Fibroblast of the aortic adventitia (primary cell): ENCODE measurements around the gene TSPAN6. TPM values are rescaled to one million over a fixed set of nuclear protein-coding genes. Genes with fewer than 3 reads are reported as not detected.

Source experiments
- DNase-seq: peaks from one replicate; pipeline ENCODE4 v3.0.0-alpha.2; 2010; ENCODE audit warnings: low read depth
- H3K4me3 ChIP-seq: 2 replicates; pipeline ENCODE4 v1.5.1; 2011; ENCODE audit warnings: low read depth, mild to moderate bottlenecking, control low read depth, low read length, moderate library complexity
- CTCF ChIP-seq: IDR thresholded peaks from 2 replicates; pipeline ENCODE4 v1.5.1; 2011; ENCODE audit warnings: mild to moderate bottlenecking, low read length, control low read depth, inconsistent platforms; ENCODE audit not compliant: insufficient read depth
- total RNA-seq: library from RNA; depleted of rRNA; stranded (reverse); fragments of >200 nt; gene quantifications from 2 replicates; pipeline ENCODE4 v1.2.3, GENCODE V29; 2012; ENCODE audit warnings: low replicate concordance

TSPAN6 gene
- total RNA-seq, 1 donor = 32.5 TPM

GRCh38 chrX:100648458-100649417, 12.1 kb upstream of the TSPAN6 start:
- no peak for TF ChIP-seq CTCF
- DNase-seq = peak; percentile 56
- no peak overlapping the region for H3K4me3 ChIP-seq

- no peak overlapping the region for H3K4me3 ChIP-seq
- DNase-seq = no peak
- no peak for TF ChIP-seq CTCF
These were observed 11.1 kb upstream of the TSPAN6 start for GRCh38 chrX:100647739-100648138.

- no peak overlapping the region for H3K4me3 ChIP-seq
- peak; percentile 3 for TF ChIP-seq CTCF
- peak; percentile 36 for DNase-seq
These were observed 10.5 kb upstream of the TSPAN6 start for GRCh38 chrX:100647095-100647494.

GRCh38 chrX:100645106-100645505, 8.5 kb upstream of the TSPAN6 start:
- H3K4me3 ChIP-seq = peak overlapping the region; percentile 49
- TF ChIP-seq CTCF = no peak
- no peak for DNase-seq

- TF ChIP-seq CTCF = no peak
- H3K4me3 ChIP-seq = peak within 1 kb of the TSS; percentile 49
- DNase-seq = peak; percentile 90
These were observed 7.6 kb upstream of the TSPAN6 start, which contains the start of gene SRPX2 for GRCh38 chrX:100643956-100644860. Gene SRPX2, plus strand, starts transcription at chrX:100644199. Its CDS starts 2,124 bp downstream, at chrX:100646323.

GRCh38 chrX:100643212-100643611, 6.6 kb upstream of the TSPAN6 start:
- TF ChIP-seq CTCF = no peak
- H3K4me3 ChIP-seq = no peak overlapping the region
- no peak for DNase-seq
